ENCODE measurements around the gene GAPDHS.

The GAPDHS gene

GRCh38 chr19:35533201-35533821 lies at the start of gene GAPDHS:
Gene GAPDHS, plus strand, starts transcription at chr19:35533456. Its CDS starts 72 bp downstream, at chr19:35533528.
- DNase-seq (ENCODE audit: low read depth in 1 of 2, low spot score in 1 of 2), result no peak

- DNase-seq (ENCODE audit: low read depth in 1 of 2, low spot score in 1 of 2), result no peak
Measured at GRCh38 chr19:35484252-35485036, 48.8 kb upstream of the GAPDHS start.

- DNase-seq (ENCODE audit: low read depth in 1 of 2, low spot score in 1 of 2), result no peak
Measured at GRCh38 chr19:35486268-35486708, 47.0 kb upstream of the GAPDHS start.

- DNase-seq (ENCODE audit: low read depth in 1 of 2, low spot score in 1 of 2), result no peak
Measured at GRCh38 chr19:35487656-35488182, 45.5 kb upstream of the GAPDHS start.

- no peak for DNase-seq (ENCODE audit: low read depth in 1 of 2, low spot score in 1 of 2)
Measured at GRCh38 chr19:35488677-35489076, 44.6 kb upstream of the GAPDHS start.

- DNase-seq (ENCODE audit: low read depth in 1 of 2, low spot score in 1 of 2), result no peak
Measured at GRCh38 chr19:35490364-35490763, 42.9 kb upstream of the GAPDHS start, which contains the start of gene KRTDAP. Gene KRTDAP, minus strand, starts transcription at chr19:35490464. Its CDS starts 22 bp downstream, at chr19:35490442.

GRCh38 chr19:35491836-35492360 lies 41.4 kb upstream of the GAPDHS start:
- DNase-seq (ENCODE audit: low read depth in 1 of 2, low spot score in 1 of 2), result no peak

GRCh38 chr19:35493971-35494370 lies 39.3 kb upstream of the GAPDHS start:
- DNase-seq (ENCODE audit: low read depth in 1 of 2, low spot score in 1 of 2), result no peak

GRCh38 chr19:35495107-35496064 lies 37.9 kb upstream of the GAPDHS start:
- peak; percentile 42 to 66 for DNase-seq (ENCODE audit: low read depth in 1 of 2, low spot score in 1 of 2)

- no peak for DNase-seq (ENCODE audit: low read depth in 1 of 2, low spot score in 1 of 2)
Measured at GRCh38 chr19:35497406-35497805, 35.9 kb upstream of the GAPDHS start.

GRCh38 chr19:35498220-35498619 lies 35.0 kb upstream of the GAPDHS start:
- DNase-seq (ENCODE audit: low read depth in 1 of 2, low spot score in 1 of 2), result no peak

GRCh38 chr19:35498984-35499527 lies 34.2 kb upstream of the GAPDHS start:
- no peak for DNase-seq (ENCODE audit: low read depth in 1 of 2, low spot score in 1 of 2)

- DNase-seq (ENCODE audit: low read depth in 1 of 2, low spot score in 1 of 2), result no peak
Measured at GRCh38 chr19:35500611-35501010, 32.6 kb upstream of the GAPDHS start.

GRCh38 chr19:35501684-35502083 lies 31.6 kb upstream of the GAPDHS start:
- no peak for DNase-seq (ENCODE audit: low read depth in 1 of 2, low spot score in 1 of 2)

GRCh38 chr19:35502751-35503150 lies 30.5 kb upstream of the GAPDHS start:
- DNase-seq (ENCODE audit: low read depth in 1 of 2, low spot score in 1 of 2), result no peak

- DNase-seq (ENCODE audit: low read depth in 1 of 2, low spot score in 1 of 2), result no peak
Measured at GRCh38 chr19:35506011-35506410, 27.2 kb upstream of the GAPDHS start.

- DNase-seq (ENCODE audit: low read depth in 1 of 2, low spot score in 1 of 2), result no peak
Measured at GRCh38 chr19:35507561-35507960, 25.7 kb upstream of the GAPDHS start.

- DNase-seq (ENCODE audit: low read depth in 1 of 2, low spot score in 1 of 2), result no peak
Measured at GRCh38 chr19:35508129-35508528, 25.1 kb upstream of the GAPDHS start.

- DNase-seq (ENCODE audit: low read depth in 1 of 2, low spot score in 1 of 2), result no peak
Measured at GRCh38 chr19:35509018-35509652, 24.1 kb upstream of the GAPDHS start.

All from stimulated activated CD4-positive, alpha-beta T cell treated with anti-CD3 and anti-CD28 coated beads, Interleukin-15, amount 100 ng/mL, for 1 hour (primary cell).